Mucosa of rectum (tissue), 2 donors: ENCODE data around the gene MCOLN3.

Experiments used
- H3K27ac ChIP-seq, 2 donors: one replicate each; pipeline ENCODE4 v1.7.0; 2013; ENCODE audit warnings: inconsistent platforms in 2 of 2, low read depth in 2 of 2, low read length in 2 of 2
- H3K27me3 ChIP-seq, 2 donors: one replicate each; pipeline ENCODE4 v1.7.0; 2013; ENCODE audit warnings: low read length in 2 of 2; ENCODE audit not compliant: control insufficient read depth in 2 of 2, insufficient read depth in 2 of 2
- H3K36me3 ChIP-seq, 2 donors: one replicate each; pipeline ENCODE4 v1.7.0; 2013; ENCODE audit warnings: low read length in 2 of 2; ENCODE audit not compliant: control insufficient read depth in 2 of 2, insufficient read depth in 2 of 2
- H3K4me1 ChIP-seq, 2 donors: one replicate each; pipeline ENCODE4 v1.7.0; 2013; ENCODE audit warnings: low read length in 2 of 2, mild to moderate bottlenecking in 1 of 2; ENCODE audit not compliant: control insufficient read depth in 2 of 2, insufficient read depth in 2 of 2
- H3K4me3 ChIP-seq, 2 donors: one replicate each; pipeline ENCODE4 v1.7.0; 2013; ENCODE audit warnings: low read length in 2 of 2
- H3K9ac ChIP-seq, 2 donors: one replicate each; pipeline ENCODE4 v1.7.0; 2013; ENCODE audit warnings: low read length in 2 of 2, low read depth in 1 of 2, mild to moderate bottlenecking in 1 of 2
- H3K9me3 ChIP-seq, 2 donors: one replicate each; pipeline ENCODE4 v1.7.0; 2013; ENCODE audit warnings: low read length in 2 of 2; ENCODE audit not compliant: control insufficient read depth in 2 of 2
- donor health status: healthy.
- donor health status: Normal muscosa, but diverticular disease.

MCOLN3 gene

GRCh38 chr1:85048296-85049064 is at the start of gene MCOLN3:
Gene MCOLN3, minus strand, starts transcription at chr1:85048500. Its CDS starts 3,140 bp downstream, at chr1:85045360.
- H3K27me3 ChIP-seq: peaks cover 19 to 24% of the 10 kb centered on the region in 2 donors
- H3K27ac ChIP-seq: no peak within 1 kb of the TSS
- peak within 1 kb of the TSS; percentile 53 to 63 for H3K4me3 ChIP-seq
- no peaks in the 10 kb centered on the region for H3K36me3 ChIP-seq
- no peaks in the 10 kb centered on the region for H3K9me3 ChIP-seq
- H3K9ac ChIP-seq: peak within 1 kb of the TSS in 1 of 2 donors; percentile 43
- peaks cover 0 to 5% of the 10 kb centered on the region in 2 donors for H3K4me1 ChIP-seq

- Histone ChIP-seq H3K4me3 (no peak overlapping the region), H3K27ac (no peak overlapping the region), H3K9me3 (no peaks in the 10 kb centered on the region), H3K36me3 (no peaks in the 10 kb centered on the region), H3K4me1 (peaks cover 0 to 2% of the 10 kb centered on the region in 2 donors), H3K9ac (no peak overlapping the region), H3K27me3 (no peaks in the 10 kb centered on the region)
These were observed 45.3 kb upstream of the MCOLN3 start for GRCh38 chr1:85093644-85094043.

DNA sequence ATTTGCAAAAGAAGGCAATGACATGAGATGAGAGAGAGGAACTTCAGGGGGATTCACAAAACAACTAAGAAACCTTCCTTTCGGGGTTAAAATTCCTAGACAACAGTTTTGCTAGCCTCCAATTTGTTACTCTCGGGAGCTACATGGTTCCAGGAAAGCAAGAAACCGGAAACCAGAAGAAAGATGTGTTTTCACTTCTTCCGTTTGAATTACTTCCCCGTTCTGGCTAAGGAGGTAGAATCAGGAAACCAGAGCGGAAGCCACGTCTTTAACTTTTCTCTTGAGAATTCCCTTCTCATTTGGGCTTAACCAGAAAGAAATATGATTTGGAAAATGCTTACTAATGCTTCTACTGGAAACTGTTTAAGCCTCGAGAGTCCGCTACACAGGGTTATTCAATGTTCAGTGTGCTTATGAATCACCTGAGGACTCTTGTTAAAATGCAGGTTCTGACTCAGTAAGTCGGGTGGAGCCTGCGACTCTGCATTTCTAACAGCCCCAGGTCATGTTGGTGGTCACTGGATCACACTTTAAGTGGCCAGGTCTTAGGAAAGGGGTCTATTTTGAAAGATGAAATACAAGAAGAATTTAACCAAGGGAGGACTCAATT is 43.5 kb upstream of the MCOLN3 start:
- H3K4me1 ChIP-seq: peaks cover 0 to 2% of the 10 kb centered on the region in 2 donors
- no peak overlapping the region for H3K27ac ChIP-seq
- no peaks in the 10 kb centered on the region for H3K36me3 ChIP-seq
- no peak overlapping the region for H3K9ac ChIP-seq
- H3K4me3 ChIP-seq: no peak overlapping the region
- H3K9me3 ChIP-seq: no peaks in the 10 kb centered on the region
- no peaks in the 10 kb centered on the region for H3K27me3 ChIP-seq

- no peak overlapping the region for H3K4me3 ChIP-seq
- no peak overlapping the region for H3K27ac ChIP-seq
- H3K4me1 ChIP-seq: peaks cover 0 to 2% of the 10 kb centered on the region in 2 donors
These were observed 41.9 kb upstream of the MCOLN3 start for GRCh38 chr1:85090225-85090624.

GRCh38 chr1:85089203-85089602 is 40.9 kb upstream of the MCOLN3 start:
- Histone ChIP-seq H3K9me3 (no peaks in the 10 kb centered on the region), H3K36me3 (no peaks in the 10 kb centered on the region), H3K4me3 (no peak overlapping the region), H3K9ac (no peak overlapping the region), H3K27ac (no peak overlapping the region), H3K4me1 (peaks cover 0 to 2% of the 10 kb centered on the region in 2 donors), H3K27me3 (no peaks in the 10 kb centered on the region)

More at GRCh38 chr1:85090225-85090624, 41.9 kb upstream of the MCOLN3 start:
- no peaks in the 10 kb centered on the region for H3K9me3 ChIP-seq
- H3K27me3 ChIP-seq: no peaks in the 10 kb centered on the region
- no peaks in the 10 kb centered on the region for H3K36me3 ChIP-seq
- no peak overlapping the region for H3K9ac ChIP-seq

GRCh38 chr1:85088408-85088784 is 40.1 kb upstream of the MCOLN3 start:
- H3K27ac ChIP-seq: no peak overlapping the region
- no peaks in the 10 kb centered on the region for H3K27me3 ChIP-seq
- H3K9me3 ChIP-seq: no peaks in the 10 kb centered on the region
- H3K36me3 ChIP-seq: no peaks in the 10 kb centered on the region
- H3K4me1 ChIP-seq: no peaks in the 10 kb centered on the region
- H3K4me3 ChIP-seq: no peak overlapping the region
- no peak overlapping the region for H3K9ac ChIP-seq

- H3K4me3 ChIP-seq: no peak overlapping the region
- H3K9ac ChIP-seq: no peak overlapping the region
- H3K27me3 ChIP-seq: no peaks in the 10 kb centered on the region
- no peaks in the 10 kb centered on the region for H3K36me3 ChIP-seq
- no peaks in the 10 kb centered on the region for H3K4me1 ChIP-seq
- H3K27ac ChIP-seq: no peak overlapping the region
- H3K9me3 ChIP-seq: no peaks in the 10 kb centered on the region
These were observed 39.5 kb upstream of the MCOLN3 start for GRCh38 chr1:85087659-85088407.

GRCh38 chr1:85085417-85085816 is 37.1 kb upstream of the MCOLN3 start:
- no peak overlapping the region for H3K9ac ChIP-seq
- no peak overlapping the region for H3K4me3 ChIP-seq
- H3K9me3 ChIP-seq: no peaks in the 10 kb centered on the region

GRCh38 chr1:85078903-85079302 is 30.6 kb upstream of the MCOLN3 start:
- H3K9me3 ChIP-seq: no peaks in the 10 kb centered on the region
- no peak overlapping the region for H3K27ac ChIP-seq
- no peaks in the 10 kb centered on the region for H3K36me3 ChIP-seq
- H3K4me3 ChIP-seq: no peak overlapping the region
- H3K27me3 ChIP-seq: no peaks in the 10 kb centered on the region
- H3K9ac ChIP-seq: no peak overlapping the region
- H3K4me1 ChIP-seq: no peaks in the 10 kb centered on the region

More at GRCh38 chr1:85085417-85085816, 37.1 kb upstream of the MCOLN3 start:
- no peaks in the 10 kb centered on the region for H3K27me3 ChIP-seq
- H3K4me1 ChIP-seq: no peaks in the 10 kb centered on the region
- no peak overlapping the region for H3K27ac ChIP-seq
- H3K36me3 ChIP-seq: no peaks in the 10 kb centered on the region

DNA sequence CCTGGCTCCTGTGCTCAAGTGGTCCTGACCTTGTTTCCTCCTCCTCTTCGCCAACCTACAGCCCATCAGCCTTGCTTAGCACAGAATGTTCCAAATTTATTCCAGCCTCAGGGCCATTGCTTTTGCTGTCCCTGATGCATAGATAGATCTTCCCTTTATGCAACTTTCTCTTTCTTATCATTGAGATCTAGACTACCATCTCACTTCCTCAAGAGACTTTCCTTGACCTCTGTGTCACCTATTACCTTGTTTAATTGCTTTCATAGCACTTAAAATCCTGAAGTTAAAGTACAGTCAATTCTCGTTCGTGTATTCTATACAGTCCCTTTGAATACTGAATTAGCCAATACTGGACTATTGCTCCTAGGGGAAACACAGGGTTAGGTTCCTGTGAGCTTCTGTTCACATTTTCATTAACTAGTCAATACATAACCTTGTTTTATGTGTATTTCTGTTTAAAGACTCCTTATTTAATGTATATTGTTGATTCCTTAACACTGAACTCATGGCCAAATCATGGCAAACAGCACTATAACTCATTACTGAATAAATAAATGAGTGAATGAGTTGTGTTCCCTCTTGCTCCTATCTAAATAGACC is 26.2 kb upstream of the MCOLN3 start:
- Histone ChIP-seq H3K36me3 (no peaks in the 10 kb centered on the region), H3K9me3 (no peaks in the 10 kb centered on the region), H3K27me3 (no peaks in the 10 kb centered on the region), H3K27ac (no peak overlapping the region), H3K4me3 (no peak overlapping the region), H3K4me1 (no peaks in the 10 kb centered on the region), H3K9ac (no peak overlapping the region)
